Right lobe of liver (tissue), 6 donors: ENCODE data around the gene CROCC2. TPM values are rescaled to one million over a fixed set of nuclear protein-coding genes. Genes with fewer than 3 reads are reported as not detected.

Experiments
- ATAC-seq, 4 donors: fragments of 200-7000 bp; cut with Tn5 transposase; one replicate each; pipeline ENCODE4 v1.9.1; 2020; ENCODE audit warnings: mild to moderate bottlenecking in 4 of 4, moderate library complexity in 4 of 4
- DNase-seq, 3 donors: peaks; one replicate each; pipeline ENCODE4 v3.0.0-alpha.2; 2020
- H3K27ac ChIP-seq, 3 donors: fragments of 200-600 bp; one replicate each; pipeline ENCODE4 v1.8.0; 2022
- H3K27me3 ChIP-seq, 2 donors: fragments of 200-600 bp; one replicate each; pipeline ENCODE4 v1.8.0; 2022
- H3K36me3 ChIP-seq, 4 donors: fragments of 200-600 bp; sonication (generic) in 1 of 4; one replicate each; pipeline versions ENCODE4 v1.5.1 to v1.8.0; 2017 to 2022; ENCODE audit warnings: control low read depth in 1 of 4
- H3K4me1 ChIP-seq, 4 donors: fragments of 200-600 bp; sonication (generic) in 1 of 4; one replicate each; pipeline versions ENCODE4 v1.5.1 to v1.8.0; 2017 to 2022; ENCODE audit warnings: control low read depth in 1 of 4
- H3K4me3 ChIP-seq, 3 donors: fragments of 200-600 bp; one replicate each; pipeline ENCODE4 v1.8.0; 2022
- H3K9me3 ChIP-seq, 4 donors: fragments of 200-600 bp; sonication (generic) in 1 of 4; one replicate each; pipeline versions ENCODE4 v1.5.1 to v1.8.0; 2017 to 2022; ENCODE audit warnings: control low read depth in 1 of 4
- POLR2A ChIP-seq: fragments of 450-650 bp; IDR thresholded peaks from one replicate; pipeline ENCODE4 v1.6.1; 2017; ENCODE audit warnings: antibody characterized with exemption, mild to moderate bottlenecking
- WGBS: methylation state at CpG from one replicate; pipeline ENCODE4 v1.1.6; 2018; ENCODE audit warnings: low coverage, low lambda C conversion rate; ENCODE audit not compliant: insufficient coverage; ENCODE audit errors: missing lambda C conversion rate; 5-methylcytosine and 5-hydroxymethylcytosine counted together
- intact Hi-C, 2 donors: fragments of 100-400 bp; cut with DNase I; formaldehyde crosslinking; loops; one replicate each; pipeline versions ENCODE4 v1.11.2 to v1.14.1; 2022
- total RNA-seq, 6 experiments: library from RNA; depleted of rRNA in 2 of 6; stranded (reverse); fragments of >200 nt in 2 of 6; fragmentation: NEBNext Ultra II Directional in 3 of 6; extraction: Animal tissue kit (Norgen Biotek cat#: 25700) in 3 of 6; gene quantifications; one replicate each; pipeline versions ENCODE4 v1.1.0 to v1.2.4, GENCODE V29; 2016 to 2023
- TF ChIP-seq, protein P1 (sequence below), 4 donors: fragments of 200-600 bp in 3 of 4; fragments of 450-650 bp in 1 of 4; IDR thresholded peaks; one replicate each; pipeline versions ENCODE4 v1.5.1 to v1.8.0; 2016 to 2022; ENCODE audit warnings: antibody characterized with exemption in 4 of 4, mild to moderate bottlenecking in 2 of 4
- donor health status: DM: no; HTN: yes; CAD: no.
- donor health status: DM: no; HTN: no; CAD: no.
- donor health status: DM: no; HTN: no; CAD: no.
- donor health status: DM: no; HTN: yes; CAD: no.
- donor health status: DM: no; HTN: yes; CAD: no.

Gene CROCC2
- total RNA-seq, 6 experiments from 2014 or later, result 0.06 to 0.15 (median 0.12) TPM; not detected in 1

DNA sequence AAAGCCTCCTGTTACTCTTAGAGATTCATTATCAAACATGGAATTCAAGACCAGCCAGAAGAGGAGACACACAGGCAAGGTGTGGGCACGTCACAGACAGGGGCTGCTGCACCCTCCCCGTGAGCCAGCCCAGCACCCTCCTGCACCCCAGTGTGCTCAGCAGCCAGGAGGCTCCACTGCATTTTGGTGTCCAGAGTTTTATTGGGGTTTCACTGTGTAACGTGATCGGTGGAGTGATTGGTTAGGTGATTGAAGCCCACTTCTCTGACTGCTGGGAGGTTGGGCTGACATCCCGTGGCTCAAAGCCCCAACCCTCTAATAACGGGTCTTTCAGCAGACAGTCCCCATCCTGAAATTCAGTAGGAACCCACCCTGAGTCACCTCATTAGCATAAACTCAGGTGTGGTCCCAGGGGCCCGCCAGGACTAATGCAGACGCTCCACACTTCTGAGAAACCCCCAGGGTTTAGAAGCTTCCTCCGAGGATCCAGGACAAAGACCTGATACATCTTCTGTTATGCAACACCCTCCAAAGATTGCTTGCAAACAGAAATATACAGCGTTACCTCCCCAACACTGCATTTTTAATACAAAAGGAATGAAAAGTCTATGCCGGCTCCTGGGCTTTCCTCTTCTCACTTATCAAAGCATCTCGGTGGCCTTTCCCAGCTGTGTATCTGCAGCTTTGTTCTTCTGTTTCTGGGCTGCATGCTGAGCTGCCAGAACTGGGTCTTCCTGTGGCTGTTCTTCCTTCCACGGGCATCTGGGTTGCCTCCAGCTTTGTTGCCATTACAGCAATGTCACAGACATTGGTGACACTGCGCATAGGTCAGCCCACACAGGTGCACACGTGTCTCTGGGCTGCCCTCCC, 48.5 kb downstream of the CROCC2 start:
- Histone ChIP-seq H3K27me3 (no peaks in the 10 kb centered on the region), H3K4me3 (no peak overlapping the region), H3K9me3 (no peaks in the 10 kb centered on the region), H3K4me1 (no peaks in the 10 kb centered on the region), H3K36me3 (no peaks in the 10 kb centered on the region), H3K27ac (no peak overlapping the region)
- DNase-seq (no peak), ATAC-seq (no peak)
- TF ChIP-seq, protein P1, sequence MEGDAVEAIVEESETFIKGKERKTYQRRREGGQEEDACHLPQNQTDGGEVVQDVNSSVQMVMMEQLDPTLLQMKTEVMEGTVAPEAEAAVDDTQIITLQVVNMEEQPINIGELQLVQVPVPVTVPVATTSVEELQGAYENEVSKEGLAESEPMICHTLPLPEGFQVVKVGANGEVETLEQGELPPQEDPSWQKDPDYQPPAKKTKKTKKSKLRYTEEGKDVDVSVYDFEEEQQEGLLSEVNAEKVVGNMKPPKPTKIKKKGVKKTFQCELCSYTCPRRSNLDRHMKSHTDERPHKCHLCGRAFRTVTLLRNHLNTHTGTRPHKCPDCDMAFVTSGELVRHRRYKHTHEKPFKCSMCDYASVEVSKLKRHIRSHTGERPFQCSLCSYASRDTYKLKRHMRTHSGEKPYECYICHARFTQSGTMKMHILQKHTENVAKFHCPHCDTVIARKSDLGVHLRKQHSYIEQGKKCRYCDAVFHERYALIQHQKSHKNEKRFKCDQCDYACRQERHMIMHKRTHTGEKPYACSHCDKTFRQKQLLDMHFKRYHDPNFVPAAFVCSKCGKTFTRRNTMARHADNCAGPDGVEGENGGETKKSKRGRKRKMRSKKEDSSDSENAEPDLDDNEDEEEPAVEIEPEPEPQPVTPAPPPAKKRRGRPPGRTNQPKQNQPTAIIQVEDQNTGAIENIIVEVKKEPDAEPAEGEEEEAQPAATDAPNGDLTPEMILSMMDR (IDR thresholded peaks at IDR 0.05), result no peak
- no peak for TF ChIP-seq POLR2A
- intact Hi-C loops, result no loop called here
- 55% methylated on average over 11 of the region's 15 CpGs for whole genome bisulfite sequencing

DNA sequence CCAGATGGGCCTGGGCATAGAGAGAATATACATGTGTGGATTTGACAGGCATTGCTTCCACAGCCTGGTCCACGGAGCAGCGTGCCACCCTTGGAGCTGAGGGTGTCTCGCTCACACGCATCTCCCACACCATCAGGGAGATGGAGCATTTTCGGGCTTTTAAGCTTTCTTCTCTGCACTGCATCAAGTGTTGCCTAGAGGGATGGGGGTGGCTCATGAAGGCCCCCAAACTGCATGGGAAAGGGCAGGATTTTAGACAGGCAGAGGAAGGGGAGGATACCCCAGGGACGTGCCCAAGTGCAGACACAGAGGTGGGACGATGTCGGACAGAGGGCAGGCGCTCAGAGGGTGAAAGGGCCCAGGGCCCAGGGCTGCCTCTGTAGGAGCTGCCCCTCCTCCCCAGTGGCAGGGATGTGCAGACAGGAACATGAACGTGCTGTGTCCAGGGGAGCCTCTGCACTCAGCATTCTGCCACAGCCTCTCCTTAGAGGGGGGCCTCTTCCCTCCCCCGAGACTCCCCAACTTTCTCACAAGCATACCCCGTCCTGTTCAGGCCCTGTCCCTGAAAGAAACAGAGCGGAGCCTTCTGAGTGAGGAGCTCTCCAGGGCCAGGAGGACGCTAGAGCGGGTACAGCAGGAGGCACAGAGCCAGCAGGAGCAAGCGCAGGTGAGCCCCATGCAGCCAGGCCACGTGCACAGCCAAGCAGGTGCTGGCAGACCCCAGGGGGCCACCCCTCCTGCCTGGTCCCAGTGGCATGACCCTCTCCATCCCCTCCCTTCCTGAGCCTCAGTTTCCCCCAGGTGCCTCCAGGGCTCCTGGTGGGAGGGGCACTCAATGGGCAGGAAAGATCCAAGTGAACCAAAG, 49.4 kb downstream of the CROCC2 start:
- WGBS, result 96% methylated on average over 5 of the region's 17 CpGs
- intact Hi-C loops, result no loop called here

DNA sequence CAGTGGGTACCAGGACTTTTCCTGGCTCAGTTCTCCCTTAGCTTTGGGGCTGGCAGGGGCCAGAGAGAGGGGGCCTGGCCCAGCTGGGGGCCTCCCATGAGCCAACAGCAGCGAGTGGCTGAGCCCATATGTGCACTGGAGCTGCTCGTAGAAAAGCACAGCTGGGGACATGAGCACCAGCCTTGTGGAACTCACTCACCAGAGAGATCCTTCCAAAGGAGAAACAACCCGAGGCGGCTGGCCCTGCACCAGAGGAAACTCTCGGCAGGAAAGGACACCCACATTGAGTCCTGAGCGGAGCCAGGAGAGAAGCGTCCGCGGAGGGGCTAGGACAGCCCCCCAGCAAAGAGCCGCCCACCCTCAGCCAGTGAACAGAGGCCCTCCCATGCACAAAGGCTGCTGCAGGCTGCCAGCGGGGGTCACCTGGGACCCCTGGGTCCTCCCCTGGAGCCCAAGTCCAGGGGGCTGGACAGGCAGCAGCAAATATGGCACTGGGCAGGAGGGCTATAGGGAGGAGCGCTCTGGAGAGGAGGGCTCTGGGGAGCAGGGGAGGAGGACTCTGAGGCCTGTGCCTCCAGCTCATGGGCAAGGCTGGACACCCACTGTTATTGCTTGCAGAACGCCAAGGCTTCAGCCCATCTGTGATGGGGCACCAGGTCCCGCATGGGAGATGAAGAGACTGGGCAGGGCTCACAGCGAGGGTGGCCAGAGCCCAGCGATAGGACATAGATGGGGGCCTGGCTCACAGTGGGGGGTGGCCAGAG, 50.2 kb downstream of the CROCC2 start:
- TF ChIP-seq, protein P1 (IDR thresholded peaks at IDR 0.05), result no peak
- TF ChIP-seq POLR2A, result no peak
- Histone ChIP-seq H3K4me1 (peaks cover 0 to 12% (median 3%) of the 10 kb centered on the region in 4 donors), H3K9me3 (no peaks in the 10 kb centered on the region), H3K36me3 (no peaks in the 10 kb centered on the region), H3K27ac (no peak overlapping the region), H3K27me3 (no peaks in the 10 kb centered on the region), H3K4me3 (no peak overlapping the region)
- ATAC-seq, result no peak
- intact Hi-C loops, result no loop called here
- peak in 1 of 3 donors; percentile 19 for DNase-seq
- 48% methylated on average over 2 of the region's 16 CpGs for WGBS

More for the DNA sequence above, 49.4 kb downstream of the CROCC2 start:
- Histone ChIP-seq H3K27me3 (no peaks in the 10 kb centered on the region), H3K27ac (no peak overlapping the region), H3K36me3 (no peaks in the 10 kb centered on the region), H3K9me3 (no peaks in the 10 kb centered on the region), H3K4me3 (no peak overlapping the region), H3K4me1 (peaks cover 0 to 7% (median 0%) of the 10 kb centered on the region in 4 donors)
- TF ChIP-seq, protein P1 (IDR thresholded peaks at IDR 0.05), result no peak
- no peak for TF ChIP-seq POLR2A
- ATAC-seq, result no peak
- DNase-seq, result peak in 1 of 3 donors; percentile 17

DNA sequence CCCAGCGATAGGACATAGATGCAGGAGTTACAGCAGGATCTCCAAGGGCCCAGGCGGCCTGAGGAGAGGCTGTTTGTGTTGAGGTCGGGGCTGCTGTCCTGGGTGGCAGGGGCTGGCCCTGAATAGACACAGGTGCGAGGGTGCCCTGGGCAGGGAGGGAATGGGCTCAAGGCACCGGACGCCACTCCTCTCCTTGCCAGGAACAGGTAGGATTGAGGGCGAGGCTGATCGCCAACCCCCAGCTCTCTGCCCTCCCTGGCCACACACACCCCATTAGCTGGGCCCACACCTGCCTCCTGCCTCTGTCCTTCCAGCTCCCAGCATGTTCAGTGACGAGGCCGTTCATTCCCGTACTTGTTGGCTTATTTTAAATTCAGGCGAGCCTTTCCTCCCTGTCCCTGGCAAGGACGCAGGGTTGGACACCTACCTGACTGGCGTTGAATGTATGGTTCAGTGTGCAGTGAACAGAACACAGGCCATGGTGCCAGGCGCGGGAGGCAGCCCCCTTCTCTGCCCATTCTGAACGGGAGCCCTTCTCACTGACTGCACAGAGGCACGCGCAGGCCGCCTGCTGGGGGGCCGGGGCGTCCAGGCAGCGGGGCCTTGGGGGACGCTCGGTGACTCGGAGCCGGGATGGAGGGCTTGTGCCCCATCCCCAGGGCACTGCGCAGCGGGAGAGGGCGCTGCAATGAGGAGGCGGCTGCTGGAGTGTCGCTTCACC, 51.0 kb downstream of the CROCC2 start:
- H3K27me3 ChIP-seq, result no peaks in the 10 kb centered on the region
- no peak for ATAC-seq
- H3K9me3 ChIP-seq, result no peaks in the 10 kb centered on the region
- no peak overlapping the region for H3K27ac ChIP-seq
- DNase-seq, result no peak
- H3K4me3 ChIP-seq, result no peak overlapping the region
- H3K36me3 ChIP-seq, result no peaks in the 10 kb centered on the region
- WGBS, result no CpG with 5 or more reads among the region's 32 CpGs
- intact Hi-C loops, result no loop called here
- no peak for TF ChIP-seq POLR2A
- TF ChIP-seq, protein P1 (IDR thresholded peaks at IDR 0.05), result no peak
- peaks cover 0 to 12% (median 3%) of the 10 kb centered on the region in 4 donors for H3K4me1 ChIP-seq
